ENCODE results near the gene TMUB1.

The TMUB1 gene

DNA sequence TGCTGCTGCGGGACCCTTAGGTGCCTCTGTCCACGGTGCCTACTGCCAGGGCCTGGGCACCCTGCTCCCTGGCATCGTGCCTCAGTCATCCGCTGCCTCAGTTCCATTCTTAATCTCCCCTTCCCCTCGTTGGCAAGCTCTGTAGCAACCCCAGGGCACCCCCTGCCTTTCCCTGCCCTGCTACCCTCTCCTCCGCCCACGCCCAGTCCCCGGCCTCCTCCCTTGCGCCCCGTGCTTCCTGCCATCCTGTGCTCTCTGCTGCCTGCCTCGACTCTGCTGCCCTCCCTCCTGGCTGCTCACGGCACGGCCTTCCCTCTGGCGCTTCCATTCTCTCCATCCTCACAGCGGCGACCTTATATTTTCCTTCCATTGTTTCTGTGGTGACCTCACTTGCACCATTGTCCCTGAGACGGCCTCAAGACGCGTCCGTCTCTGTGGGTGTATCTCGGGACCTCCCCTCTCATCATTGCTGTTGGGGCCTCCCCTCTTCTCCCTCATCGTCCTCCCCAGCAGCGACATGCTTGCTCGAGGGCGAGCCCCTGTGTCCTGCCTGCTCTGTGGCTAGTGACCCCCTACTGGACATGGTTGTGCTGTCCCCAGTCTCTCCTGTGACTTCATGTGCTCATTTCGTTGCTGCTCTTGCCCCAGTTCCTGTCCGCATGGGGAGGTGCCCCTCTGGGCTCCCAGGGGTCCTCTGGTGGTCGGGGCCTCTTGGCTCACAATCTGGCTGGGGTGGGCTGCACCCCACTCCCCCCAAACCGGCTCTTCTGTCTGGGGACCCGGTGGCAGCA lies 38.3 kb upstream of the TMUB1 start:
- no peak for DNase-seq (ENCODE audit: low spot score)

DNA sequence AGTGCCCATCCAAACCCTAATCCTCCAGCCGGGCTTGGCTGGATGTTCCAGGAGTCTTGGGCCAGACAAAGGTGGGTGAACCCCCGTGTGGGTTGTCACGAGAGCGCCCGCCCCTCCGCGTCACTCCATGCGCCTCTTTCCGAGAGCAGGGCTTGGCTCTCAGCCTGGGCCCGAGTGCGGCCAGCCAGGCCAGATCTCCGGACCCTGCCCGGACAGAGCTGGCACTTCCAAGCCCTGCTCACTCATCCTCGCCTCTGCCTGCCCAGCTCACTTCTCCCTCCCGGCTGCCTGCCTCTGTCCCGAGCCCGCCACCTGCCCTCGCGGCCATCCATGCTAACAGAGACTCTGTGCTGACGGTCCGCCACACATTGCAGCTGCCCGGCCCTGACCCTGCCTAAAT lies 37.6 kb upstream of the TMUB1 start:
- no peak for DNase-seq (ENCODE audit: low spot score)

DNA sequence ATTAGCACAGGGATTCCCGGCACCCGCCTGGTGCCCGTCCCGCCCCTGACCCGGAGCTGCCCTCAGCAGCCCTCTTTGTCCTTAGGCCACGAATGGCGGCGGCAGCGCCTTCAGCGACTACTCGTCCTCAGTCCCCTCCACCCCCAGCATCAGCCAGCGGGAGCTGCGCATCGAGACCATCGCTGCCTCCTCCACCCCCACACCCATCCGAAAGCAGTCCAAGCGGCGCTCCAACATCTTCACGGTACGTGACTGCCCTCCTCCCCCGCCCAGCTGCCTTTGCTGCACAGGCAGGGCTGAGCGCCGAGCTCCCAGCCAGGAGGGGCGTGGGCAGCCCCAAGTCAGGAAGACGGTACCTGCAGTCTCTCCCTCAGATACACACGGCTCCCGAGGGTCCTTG lies 36.6 kb upstream of the TMUB1 start:
- DNase-seq (ENCODE audit: low spot score): no peak

- DNase-seq (ENCODE audit: low spot score): no peak
Measured at GRCh38 chr7:151119055-151119415, 35.7 kb upstream of the TMUB1 start.

- no peak for DNase-seq (ENCODE audit: low spot score)
Measured at GRCh38 chr7:151118108-151119054, 35.1 kb upstream of the TMUB1 start.

DNA sequence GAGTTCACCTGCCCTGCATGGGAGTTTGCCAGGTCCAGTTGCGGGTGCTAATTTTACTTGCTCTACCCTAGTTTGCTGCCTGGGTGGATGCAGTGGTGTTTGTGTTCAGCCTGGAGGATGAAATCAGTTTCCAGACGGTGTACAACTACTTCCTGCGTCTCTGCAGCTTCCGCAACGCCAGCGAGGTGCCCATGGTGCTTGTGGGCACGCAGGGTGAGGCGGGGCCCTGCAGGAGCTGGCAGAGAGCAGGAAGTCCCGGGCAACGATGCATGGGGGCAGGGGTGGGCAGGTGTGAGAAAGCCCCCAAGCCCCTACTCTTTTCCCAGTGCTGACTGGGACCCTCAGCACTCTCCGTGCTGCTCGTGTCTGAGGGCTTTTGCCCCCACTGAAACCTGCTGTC lies 34.3 kb upstream of the TMUB1 start:
- peak; percentile 59 for DNase-seq (ENCODE audit: low spot score)

DNA sequence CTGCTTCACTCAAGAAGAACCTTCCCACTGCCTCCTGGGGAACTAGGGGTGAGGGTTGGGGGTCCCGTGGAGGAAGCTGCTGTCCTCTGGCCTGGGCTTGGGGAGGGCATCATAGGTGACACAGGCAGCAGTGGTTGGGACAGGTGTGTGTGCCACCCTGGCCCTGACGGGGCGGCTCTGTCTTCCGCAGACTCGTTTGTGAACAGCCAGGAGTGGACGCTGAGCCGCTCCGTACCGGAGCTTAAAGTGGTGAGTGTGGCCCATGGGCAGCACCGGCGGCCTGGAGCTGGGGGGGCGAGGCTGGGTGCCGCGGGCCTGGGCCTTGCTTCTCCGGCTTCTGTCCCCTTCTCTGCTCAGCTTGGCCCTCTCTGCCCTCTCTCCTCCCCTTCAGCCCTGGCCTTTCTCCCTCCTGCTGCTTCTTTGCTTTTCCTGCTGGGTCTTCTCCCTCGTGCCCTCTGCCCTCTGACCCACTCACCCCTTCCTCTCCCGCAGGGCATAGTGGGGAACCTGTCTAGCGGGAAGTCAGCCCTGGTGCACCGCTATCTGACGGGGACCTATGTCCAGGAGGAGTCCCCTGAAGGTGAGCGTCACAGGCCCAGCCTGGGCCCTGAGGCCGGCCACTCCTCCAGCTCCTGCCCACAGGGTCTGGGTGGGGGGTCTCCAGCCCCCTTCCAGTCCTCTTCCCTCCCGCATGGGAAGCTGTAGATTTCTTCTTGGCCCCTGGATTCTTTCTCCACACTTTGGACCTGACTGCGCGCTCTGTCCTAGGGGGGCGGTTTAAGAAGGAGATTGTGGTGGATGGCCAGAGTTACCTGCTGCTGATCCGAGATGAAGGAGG lies 33.5 kb upstream of the TMUB1 start:
- DNase-seq (ENCODE audit: low spot score): no peak

- DNase-seq (ENCODE audit: low spot score): no peak
Measured at GRCh38 chr7:151115836-151116418, 32.6 kb upstream of the TMUB1 start.

- no peak for DNase-seq (ENCODE audit: low spot score)
Measured at GRCh38 chr7:151115121-151115835, 32.0 kb upstream of the TMUB1 start.

DNA sequence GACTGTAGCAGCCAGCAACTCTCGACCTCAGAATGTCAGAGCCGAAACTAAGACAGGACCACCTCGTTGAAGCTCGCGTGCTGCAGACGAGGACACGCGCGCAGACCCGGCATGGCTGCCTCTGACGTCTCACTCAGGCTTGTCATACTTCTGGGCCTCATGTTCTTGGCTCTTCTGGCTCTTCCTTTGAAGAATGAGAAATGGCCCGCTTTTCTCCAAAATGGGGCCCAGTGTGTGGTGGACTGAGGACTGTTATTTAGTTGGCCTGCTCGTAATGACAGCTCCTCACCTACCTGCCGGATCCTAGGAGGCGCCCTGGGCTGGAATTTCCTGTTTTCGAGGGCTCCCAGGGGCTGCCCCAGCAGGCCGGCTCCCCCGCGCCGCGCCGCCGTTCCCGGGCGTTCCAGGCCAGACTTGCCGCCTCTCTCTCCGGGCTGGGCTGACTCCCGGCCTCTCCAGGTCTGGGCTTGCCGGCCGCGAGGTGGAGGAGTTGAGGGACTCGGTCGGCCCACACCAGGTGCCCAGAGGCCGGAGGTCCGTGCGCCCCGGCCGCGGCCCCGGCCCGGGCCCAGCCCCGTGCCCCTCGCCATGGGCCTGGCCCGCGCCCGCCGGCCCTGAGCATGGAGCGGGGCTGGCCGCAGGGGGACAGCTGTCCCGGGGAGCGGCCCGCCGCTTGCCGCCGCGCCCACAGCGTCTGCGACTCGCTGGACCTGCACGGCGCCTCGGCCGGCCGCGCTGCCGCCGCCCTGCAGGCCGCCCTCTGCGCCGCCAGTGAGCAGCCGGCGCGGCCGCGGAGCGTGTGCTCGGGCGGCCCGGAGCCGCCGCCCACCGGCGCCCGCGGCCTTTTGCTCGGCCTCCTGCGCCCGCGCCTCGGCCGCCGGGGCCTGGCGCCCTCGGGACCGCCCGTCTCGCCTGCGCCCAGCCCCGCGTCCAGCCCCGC lies 31.1 kb upstream of the TMUB1 start:
- no peak for DNase-seq (ENCODE audit: low spot score)

- no peak for DNase-seq (ENCODE audit: low spot score)
Measured at GRCh38 chr7:151113344-151114150, 30.3 kb upstream of the TMUB1 start.

DNA sequence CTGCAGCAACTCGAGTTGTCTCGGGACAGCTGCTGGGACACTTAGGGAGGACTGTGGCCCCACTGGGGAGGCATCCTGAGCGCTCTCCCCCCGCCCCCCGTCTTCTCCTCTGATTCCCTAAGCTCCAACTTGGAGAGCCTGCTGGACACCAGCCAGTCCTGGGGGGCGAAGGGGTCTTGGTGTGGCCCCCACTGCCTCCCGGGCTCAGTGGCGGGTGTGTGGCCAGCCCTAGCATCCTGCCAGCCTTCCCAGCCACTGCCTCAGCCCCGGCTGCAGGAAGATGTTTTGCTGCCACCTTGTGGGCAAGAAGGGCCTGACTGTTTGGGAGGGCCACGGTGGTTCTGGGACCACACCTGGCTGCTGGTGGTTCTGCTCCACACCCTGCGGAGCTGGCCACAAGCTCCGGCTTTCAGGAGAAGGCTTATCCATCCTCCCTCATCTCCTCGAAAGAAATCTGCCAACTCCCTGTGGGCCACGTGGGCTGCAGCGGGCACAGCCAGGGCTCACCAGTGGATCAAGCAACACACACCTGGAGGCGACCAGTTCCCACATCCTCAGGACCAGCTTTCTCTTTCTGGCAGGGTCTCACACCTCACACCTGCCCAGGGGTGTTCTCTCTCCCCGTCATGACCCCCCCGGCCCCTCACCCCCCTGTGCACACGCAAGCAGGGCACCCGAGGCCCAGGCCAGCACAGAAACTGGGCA lies 27.8 kb upstream of the TMUB1 start:
- peak; percentile 76 for DNase-seq (ENCODE audit: low spot score)

DNA sequence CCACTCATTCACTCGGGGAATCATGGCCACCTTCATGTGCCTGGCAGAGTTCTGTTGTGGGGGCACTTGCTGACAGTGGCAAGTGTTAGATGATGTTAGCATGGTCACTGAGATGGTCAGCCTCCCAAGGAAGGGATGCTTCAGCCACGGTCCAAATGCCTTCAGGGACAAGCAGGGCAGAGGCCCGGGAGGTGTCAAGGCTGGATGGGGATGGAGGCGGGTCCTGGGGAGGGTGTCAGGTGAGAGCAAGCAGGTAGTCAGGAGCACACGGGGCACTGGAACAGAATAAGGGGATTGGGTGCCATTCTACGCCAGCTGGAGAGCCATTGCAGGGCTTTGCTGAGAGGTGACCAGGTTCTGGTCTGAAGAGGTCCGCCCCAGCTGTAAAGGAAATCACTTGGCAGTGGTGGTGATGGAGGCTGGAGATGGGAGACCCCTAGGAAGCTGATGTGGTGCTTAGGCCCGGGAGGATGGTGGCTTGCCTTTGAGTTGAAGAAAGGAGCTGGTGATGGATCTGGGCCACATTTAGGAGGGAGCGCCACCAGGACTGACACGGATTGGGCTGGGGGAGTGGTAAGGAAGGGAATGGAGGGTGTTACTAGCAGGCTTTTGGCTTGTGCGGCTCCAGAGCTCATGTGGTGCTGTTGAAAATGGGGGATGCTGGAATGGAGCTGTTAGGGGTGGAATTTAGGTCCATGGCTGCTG lies 27.1 kb upstream of the TMUB1 start:
- no peak for DNase-seq (ENCODE audit: low spot score)

DNA sequence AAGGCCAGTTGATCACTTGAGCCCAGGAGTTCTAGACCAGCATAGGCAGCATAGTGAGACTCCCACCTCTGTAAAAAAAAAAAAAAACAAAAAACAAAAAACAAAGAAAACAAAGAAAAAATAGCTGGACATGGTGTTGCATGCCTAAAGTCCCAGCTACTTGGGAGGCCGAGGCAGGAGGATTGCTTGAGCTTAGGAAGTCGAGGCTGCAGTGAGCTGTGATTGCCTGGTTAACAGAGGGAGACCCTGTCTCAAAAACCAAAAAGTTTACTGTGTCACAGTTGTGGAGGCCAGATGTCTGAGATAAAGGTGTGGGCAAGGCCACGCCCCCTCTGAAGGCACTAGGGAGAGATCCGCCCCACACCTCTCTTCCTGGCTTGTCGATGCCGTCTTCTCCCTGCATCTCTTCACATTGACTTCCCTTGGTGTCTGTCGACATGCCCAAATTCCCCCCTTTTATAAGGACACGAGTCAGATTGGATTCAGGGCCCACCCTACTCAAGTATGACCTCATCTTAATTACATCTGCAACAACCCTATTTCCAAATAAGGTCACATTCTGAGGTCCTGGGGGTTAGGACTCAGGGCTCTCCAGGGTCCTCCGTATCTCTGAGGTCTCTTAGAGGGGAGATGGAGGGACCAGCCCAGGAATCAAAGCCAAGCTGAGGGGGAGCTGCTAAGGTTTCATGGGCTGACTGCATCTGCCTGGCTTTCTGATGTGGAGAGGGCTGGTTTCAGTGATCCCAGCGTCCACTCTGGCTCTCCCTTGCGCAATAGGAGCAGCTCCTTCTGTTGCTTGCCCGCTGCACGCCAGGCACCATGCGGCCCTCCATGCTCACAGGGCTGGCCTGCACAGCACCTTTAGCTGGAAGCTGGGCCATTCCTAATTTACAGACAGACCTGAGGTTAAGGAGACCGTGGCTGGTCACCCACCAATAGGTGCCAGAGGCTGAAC lies 26.1 kb upstream of the TMUB1 start:
- no peak for DNase-seq (ENCODE audit: low spot score)

DNA sequence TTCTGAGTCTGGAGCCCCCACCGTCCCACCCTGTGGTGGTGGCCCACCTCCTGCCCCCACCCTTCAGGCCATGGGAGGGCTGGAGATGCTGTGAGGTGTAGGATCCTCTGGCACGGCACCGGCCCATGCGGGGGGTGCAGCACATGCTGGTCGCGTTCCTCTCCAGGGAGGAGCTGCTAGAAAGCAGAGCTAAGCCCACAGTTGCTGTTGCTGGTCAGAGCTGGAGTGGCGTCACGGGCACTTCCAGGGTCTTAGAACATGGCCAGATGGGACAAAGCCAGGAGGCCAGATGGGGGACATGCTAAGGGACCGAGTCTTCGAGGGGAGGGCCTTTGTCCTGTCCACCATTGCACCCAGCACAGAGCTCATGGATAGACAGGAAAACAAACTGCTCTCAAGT lies 24.6 kb upstream of the TMUB1 start:
- DNase-seq (ENCODE audit: low spot score): no peak

DNA sequence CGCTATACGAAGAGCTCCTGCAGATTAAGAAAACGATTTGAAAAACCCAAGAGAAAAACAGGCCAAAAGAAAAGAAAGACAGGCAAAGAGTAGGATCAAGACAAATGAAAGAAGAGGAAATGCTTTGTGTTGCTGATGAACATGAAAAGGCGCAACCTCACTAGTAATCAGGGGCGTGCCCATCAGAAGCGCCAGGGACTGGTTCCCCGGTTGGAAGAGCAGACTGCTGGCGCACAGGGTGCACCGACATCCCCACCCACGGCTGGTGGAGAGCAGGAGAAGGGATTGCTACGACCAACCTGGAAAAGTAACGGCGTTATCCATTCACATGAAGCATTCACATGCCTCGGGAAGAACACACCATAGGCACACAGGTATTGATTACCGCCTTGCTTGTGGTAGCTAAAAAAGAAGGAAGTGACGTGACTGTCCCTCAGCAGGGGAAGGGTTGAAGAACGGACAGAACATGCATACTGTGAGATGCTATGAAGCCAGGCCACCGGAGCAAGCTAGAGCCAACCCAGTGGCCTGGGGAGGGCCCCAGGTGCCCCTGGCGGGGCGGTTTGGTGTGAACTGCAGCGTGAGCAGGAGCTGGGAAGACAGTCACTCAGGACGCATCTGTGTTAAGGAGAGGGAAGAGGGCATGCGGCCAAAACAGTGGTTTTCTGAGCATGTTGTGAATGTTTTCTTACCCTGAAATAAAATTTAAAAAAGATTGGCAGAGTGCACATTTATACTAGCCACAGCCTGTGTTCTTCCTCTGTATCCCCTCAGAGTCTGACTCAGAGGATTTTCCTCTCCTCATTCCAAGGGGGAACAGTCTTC lies 21.3 kb upstream of the TMUB1 start:
- no peak for DNase-seq (ENCODE audit: low spot score)

Measured in CD4-positive, alpha-beta T cell treated with Interleukin-15 for 4 hours (primary cell).